GM18502 (cell line): Measurements from ENCODE around the gene AACS.
"Not testable (repeated sequence)": the region's sequence is repeated elsewhere in the genome, so short reads cannot be mapped to it uniquely, and the experiment has no call there.

ENCODE experiments used
- ATAC-seq: cut with Tn5 transposase; IDR thresholded peaks from one replicate; pipeline ENCODE4 v1.9.1; 2021; ENCODE audit warnings: mild to moderate bottlenecking; ENCODE audit not compliant: unreplicated experiment, poor library complexity

AACS gene

DNA sequence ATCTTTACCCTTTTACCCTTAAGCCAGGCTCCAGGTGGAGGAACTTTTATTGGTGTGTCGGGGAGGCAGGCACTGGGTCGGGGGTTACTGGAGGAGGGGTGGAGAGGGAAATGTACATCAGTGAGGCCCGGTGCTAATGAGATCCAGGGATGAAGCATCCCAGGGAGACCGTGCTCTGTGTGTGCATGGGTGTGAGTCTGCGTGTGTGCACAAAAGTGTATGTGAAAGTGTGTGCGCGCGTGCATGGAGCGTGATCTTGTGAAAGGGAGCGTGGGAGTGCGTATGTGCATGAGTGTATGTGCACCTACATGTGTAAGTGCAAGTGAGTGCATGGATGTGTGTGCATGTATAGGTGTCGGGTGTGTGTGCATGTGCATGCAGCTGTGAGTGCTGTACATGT lies 55.3 kb downstream of the AACS start:
- ATAC-seq: no peak

DNA sequence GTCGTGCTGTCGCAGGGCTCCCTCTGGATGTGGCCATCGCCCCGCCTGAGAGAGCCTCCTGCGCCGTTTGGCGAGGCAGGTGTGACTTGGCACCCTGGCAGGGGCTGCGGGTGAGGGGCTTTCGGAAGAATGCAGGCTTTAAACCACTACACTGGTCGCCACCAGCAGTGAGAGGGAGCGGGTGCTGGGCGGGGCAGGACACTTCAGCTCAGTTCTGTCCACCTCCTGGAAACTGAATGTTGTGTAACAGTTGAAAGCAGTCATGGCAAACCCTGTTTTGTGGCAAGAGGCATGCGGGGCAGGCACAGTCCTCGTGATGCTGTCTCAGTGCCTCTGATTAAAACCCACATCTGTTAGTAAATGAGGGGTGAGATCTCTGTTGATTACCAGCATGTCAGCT lies 55.9 kb downstream of the AACS start:
- no peak for ATAC-seq

DNA sequence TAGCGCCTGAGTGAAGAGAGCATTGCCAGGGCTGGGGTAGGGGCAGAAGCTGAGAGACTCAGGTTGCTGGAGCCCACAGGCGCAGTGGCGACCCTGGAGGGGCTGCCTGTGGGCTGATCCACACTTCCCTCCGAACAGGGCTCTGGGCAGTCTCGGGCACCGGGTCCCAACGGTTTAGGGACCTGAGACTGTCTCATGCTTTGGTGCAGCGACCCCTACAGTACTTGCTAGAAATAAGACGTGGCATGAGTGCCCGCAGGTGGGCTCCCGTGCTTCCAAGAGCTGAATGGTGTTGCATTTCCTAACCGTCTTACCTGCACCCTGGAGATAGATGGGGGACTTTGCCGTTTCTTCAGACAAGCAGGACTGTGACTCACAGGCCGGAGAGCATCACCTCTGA lies 57.4 kb downstream of the AACS start:
- no peak for ATAC-seq

DNA sequence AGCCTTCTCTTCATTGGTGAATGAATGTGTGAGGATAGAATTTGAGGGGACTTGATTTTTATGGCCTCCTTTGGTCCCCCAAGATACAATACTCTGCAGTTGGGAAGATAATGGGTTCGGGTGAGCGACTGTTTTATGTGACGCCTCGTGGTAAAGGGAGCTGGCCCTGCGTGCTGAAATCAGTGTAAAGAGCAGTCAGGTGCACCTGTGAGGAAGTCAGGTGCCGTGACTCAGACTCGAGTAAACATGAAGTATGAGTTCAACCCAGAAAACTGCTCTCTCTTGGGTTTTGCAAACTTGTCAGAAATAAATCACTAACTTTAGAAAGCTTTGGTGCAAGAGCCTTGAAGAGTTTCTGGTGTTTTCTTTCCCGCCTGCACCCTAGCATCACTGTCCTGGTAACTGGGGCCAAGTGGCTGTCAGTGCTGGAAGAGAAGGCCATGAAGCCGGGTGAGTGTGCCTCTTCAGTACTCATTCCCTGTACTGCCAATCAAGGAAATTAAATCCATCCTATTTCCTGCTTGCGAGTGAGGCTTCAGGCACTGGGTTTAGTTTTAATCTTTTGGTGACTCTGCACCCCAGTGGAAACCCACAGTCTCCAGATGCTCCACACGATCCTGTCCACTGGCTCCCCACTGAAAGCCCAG lies 59.2 kb downstream of the AACS start:
- ATAC-seq: no peak

DNA sequence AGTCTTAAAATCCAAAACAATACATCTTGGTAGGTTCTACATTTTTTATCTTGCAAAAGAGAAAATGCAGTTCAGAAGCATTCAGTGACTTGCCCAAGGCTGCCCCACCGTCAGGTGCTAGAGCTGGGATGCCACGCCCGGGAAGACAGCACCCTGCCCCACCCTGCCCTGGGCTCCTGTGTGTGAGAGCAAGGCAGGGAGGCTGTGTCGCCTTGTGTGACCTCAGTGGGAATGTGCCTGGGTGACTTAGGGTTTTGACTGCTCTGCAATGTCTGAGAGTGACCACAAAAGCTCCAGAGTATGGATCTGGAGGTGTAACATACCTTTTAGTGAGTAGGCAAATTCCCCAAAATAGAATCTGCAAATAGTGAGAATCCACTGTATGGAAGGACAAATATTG lies 60.0 kb downstream of the AACS start:
- no peak for ATAC-seq

DNA sequence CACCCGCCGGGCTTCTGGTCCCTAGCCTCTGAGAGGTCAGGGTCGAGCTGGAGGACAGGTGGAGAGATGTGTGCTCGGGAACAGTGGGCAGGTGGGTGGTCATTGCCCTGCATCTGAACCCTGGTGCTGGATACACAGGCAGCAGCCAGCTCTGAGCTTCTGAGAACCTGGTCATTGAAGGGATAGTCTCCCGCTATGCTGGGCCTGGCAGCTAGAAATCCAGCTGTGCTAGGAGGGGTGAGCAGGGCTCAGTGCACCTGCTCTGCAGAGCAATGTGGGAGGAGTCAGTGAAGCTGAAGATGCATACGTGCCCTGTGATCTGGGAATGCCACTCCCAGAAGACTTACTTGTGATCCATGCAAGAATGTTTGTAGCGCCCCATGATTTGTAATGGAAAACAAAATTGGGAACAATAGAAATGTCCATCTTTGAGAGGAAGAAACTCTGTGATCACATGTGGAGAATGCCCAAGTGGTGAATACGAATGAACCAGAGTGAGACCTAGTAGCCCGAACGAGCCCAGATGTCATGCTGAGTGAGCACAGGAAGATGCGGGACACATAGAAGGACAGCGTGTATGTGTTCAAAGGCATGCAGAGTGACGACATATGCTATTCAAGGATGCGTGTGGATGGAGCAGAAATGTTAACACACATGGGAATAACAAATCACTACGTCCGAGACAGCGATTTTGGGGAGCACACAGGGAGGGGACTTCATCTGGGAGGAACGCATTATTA lies 63.4 kb downstream of the AACS start:
- ATAC-seq: no peak

DNA sequence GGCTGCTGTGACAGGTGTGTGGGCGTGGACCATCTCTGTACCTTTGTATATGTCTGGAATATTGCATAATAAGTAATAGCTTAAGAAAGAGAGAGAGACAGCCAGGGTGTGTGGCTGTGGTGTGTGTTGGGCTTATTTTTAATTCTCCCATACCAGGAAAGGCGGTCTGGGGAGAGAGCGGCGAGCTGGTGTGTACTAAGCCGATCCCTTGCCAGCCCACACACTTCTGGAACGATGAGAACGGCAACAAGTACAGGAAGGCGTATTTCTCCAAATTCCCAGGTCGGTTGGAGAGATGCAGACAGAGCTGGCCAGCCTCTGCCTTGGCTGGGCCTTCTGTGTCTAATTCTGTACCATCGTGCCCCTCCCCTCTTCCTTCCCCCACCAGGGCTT lies 63.9 kb downstream of the AACS start:
- ATAC-seq: no peak

DNA sequence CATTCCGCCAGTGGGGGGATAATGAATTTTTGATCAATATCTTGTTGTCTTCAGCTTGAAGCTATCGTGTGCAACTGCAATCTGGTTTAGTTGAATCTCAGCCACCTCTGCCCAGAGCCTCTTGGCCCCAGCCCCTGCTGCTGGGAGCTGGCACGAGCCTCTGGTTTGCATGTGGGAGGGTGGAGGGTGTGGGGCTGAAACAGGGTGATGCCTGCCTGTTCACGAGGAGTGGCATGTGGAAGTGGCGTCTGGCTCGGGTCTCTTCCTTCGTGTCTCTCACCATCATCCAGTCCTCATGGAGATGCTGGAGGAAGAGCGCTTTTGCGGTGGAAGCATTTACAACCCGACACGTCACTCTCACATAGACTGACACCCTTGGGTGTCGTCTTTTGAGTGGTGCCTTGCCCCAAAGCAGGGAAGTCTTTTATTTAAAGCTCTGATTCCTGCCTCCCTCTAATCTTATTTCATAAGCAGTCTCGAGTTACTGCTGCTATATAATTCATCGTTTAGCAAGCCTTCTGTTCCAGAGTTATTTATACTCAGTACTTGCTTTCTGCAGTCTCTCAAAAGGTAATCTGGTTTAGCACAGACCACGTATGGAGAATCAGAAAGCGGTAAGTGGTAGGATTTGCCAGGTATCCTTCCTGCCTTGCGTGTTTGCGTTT lies 64.5 kb downstream of the AACS start:
- no peak for ATAC-seq

DNA sequence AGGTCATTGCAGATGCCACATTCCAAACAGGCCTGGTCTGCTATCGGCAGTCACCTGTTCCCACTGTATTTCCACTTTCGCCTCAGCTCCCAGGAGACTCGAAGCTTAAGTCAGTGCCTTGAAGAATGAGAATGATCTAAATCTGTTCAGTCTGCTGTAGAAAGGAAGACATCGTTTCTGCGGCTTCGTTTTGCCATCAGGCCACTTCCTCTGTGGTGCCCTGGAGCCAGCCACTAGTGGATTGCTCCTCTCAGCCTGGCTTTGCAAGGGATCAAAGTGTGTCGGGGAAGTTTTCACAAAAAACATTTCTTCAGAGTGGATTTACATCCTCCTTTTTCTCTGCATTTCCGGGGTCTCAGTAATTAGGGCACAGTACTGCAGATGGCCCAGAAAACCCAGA lies 66.7 kb downstream of the AACS start:
- no peak for ATAC-seq

DNA sequence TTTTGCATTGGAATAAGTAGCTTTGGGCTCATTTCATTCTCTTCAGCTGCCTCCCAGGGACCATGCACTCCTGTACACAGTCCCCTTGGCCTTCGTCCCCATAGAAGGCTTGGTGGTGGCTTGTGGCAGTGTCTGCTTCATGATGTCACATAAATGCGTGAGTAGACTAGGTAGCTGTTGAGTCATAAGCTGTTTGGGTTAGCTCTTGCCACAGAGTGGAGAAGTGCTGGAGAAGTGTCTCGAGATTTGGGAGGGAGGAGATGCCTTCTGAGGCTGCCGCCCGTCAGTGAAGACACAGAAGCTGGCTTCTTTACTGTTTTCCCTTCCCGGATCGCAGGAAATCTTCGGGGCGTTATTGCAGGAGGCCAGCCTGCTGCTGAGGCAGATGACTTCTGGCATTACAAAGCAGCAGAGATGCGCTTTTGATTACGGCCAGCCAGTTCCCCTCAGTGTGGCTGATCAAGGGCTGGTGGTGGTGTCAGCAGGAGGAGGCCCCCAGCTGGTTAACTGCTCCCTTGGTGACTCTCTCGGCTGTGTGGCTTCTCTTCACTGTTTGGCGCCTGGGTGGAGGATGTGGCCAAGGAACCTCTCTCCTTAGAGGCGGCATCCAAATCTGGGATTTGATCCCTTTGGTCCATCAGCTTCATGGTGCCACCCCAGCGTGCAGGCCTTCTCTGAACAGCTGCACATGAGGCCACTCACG lies 67.6 kb downstream of the AACS start:
- no peak for ATAC-seq

DNA sequence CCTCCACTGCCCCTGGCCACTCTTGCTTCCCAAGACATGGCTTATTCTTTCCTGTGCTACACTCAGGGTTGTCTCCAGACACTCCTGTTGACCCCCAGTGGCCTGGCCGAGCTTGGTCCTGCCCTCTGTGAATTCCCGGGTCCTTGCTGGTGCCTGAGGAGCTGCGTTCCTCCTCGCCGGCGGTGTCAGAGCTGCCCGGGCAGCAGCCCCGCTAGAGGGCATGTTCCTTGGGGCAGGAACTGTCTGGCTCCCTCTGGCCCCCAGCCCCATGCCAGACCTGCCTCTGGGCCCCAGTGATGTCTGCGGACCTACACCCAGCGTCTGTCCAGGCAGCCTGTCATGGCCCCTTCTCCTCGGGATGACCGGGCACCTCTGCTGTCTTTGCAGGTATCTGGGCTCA lies 68.4 kb downstream of the AACS start:
- no peak for ATAC-seq

DNA sequence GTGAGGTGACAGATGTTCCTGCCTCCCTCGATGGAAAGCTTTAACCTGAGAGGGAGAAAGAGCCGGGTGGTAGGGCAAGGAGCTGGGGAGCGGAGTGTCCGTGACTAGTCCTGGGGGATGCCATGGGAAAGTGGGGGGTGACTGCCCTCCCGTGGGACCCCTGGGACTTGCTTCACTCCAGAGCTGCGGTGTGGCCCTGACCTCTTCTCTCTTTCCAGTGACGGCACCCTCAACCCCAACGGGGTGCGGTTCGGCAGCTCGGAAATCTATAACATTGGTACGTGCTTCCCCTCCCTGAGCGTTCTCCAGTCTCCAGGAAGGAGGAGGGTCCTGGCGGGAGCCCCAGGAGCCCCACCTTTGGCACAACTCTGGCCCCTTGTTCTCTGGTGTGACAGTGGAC lies 69.3 kb downstream of the AACS start:
- no peak for ATAC-seq

DNA sequence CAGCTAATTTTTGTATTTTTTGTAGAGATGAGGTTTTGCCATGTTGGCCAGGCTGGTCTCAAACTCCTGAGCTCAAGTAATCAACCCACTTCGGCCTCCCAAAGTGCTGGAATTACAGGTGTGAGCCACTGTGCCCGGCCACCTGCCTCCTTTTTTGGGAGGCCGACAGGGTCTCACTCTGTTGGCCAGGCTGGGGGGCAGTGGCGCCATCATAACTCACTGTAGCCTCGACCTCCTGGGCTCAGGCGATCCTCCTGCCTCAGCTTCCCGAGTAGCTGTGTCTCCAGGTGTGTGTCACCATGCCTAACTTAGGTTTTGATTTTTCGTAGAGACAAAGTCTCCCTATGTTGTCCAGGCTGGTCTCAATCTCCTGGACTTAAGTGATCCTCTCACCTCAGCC lies 70.7 kb downstream of the AACS start:
- ATAC-seq: no peak

DNA sequence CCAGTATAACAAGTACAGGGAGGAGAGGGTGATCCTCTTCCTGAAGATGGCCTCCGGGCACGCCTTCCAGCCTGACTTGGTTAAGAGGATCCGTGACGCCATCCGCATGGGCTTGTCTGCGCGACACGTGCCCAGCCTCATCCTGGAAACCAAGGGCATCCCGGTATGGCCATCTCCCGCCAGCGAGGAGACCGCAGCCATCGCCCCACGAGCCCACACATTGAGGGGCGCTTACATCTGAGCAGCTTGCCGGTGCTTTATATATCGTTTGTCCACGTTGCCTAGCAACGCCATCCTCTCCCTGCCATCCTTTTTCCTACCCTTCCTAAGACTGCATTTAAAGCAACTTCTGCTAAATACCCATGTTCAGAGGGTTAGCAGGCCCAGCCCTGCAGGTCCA lies 71.5 kb downstream of the AACS start:
- no peak for ATAC-seq

DNA sequence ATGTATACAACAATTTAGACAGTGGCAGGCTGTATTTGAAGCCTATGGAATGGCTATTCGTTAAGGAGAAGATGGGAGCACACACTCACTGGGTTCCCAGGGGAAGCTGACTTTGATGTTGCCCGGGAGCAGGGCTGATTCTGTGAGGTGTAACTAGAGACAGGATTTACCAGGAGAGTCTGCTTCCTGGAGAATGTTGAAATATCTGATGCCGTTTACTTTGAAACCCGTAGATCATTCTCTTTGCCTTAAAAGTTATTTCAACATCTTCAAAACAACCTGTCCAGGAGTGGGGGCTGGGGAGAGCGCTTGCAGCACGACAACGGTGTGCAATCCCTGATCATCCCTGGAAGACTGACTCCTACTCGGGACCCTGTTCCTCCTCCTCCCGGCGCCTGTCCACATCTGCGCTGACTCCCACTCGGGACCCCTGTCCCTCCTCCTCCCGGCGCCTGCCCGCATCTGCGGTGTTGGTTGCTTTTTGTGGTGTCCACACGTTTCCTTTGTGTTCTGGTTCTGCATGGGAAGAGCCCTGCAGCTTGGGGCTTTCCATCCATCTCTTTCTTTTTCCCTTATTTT lies 72.6 kb downstream of the AACS start:
- ATAC-seq: no peak

DNA sequence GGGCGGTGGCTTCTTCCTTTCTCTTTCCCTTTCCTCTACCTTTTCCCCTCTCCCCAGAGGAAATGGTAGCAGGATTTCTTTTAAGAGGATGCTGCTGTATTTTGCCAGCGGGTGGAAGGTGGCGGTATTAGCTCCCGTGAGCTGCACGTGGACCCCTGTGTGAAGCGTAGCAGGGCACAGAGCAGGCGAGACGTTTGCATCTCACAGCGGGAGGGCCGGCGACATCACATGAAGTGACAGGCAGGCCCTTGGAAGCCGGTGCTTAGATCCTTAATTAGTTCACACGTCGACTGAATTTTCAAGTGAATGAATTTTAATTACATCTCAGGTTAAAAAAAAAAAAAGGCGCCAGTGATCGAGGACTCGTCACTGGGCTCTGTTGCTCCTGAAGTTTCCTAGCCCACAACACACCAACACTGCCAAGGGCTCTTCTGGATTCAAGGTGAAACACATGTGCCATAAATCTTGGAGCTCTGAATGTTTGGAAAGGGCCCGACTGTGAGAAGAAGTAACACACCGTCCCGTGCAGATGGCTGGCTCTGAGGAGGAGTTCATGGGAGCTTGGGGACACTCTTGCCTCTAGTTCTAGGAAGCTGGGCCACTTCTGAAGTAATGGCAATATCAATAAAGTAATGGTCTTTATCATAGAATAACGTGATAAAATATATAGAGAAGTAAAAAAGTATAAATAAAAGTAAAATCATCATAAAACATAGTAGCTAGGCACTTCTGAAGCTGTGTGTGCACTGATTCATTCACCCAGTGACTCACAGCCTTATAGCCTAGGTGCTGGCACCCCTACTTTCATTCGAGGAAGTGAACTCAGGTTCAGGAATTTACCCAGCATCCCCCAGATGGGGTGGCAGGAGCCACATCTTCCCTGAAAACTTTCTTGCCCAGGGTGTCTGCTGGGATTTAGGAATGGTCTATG lies 75.3 kb downstream of the AACS start:
- no peak for ATAC-seq

DNA sequence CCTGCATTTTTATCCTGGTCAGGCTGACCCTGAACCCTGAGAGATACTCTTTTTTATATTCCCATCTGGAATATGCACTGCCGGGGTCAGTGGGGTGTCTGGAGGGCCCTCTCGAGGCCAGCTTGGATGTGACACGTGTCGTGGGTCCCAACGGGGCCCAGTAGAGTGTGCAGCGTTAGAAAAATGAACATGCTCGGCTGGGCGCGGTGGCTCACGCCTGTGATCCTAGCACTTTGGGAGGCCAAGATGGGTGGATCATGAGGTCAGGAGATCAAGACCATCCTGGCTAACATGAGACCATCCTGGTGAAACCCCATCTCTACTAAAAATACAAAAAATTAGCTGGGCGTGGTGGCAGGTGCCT lies 76.0 kb downstream of the AACS start:
- ATAC-seq: not testable (repeated sequence)

DNA sequence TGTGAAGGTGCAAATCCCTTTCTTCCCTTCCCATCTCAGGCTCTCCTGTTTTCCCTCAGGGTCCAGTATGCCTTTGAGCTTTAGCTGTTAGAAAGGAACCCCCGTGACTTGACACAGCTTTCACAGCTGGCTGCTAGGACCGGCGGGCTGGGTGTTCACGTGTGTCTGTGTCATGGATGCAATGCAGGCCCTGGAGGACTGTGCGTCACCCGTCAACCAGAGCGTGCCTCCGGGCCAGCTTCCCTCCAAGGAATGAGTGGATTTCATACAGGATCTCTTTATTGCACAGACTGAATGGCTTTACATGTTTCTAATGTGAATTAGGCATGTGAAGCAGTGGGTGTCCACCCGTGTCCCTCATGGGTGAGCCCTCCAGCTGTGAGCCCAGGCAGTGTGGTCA lies 77.4 kb downstream of the AACS start:
- no peak for ATAC-seq

DNA sequence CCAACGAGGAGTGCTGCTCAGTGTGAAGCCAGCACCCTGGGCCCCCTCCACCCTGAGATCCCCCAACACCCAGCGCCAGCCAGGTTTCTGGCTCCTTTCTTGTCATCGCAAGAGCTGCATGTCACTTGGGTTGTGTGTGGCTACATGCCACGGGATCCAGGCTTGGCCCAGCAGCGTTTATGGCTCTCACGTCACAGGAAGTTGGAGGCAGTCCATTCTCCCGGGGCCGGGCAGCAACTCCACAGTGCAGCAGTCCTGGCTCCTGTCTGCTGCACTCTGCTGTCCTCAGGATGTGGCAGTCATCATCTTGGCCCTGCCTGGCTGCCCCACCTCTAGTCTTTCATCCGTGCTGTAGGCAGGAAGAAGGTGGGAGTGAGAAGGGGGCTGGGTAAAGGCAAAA lies 78.3 kb downstream of the AACS start:
- no peak for ATAC-seq

DNA sequence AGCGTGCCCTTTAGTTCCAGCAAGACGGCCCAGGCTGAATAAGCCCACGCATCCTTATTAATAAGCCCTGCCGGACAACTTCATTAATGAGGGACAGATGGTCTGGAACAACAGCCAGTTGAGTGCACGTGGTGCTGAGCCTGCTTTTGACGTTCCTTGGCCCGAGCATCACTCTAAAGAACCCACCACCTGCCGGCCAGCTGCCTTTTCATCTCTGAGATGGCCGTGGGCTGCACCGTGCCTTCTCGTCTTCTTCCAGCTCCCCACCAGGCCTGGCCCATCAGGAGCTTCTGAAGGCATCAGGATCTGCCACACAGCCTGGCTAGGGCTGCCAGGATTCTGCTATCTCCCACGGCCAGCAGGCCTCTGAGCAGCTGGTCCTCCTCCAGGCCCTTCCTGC lies 80.0 kb downstream of the AACS start:
- ATAC-seq: no peak
